Stimulated activated CD8-positive, alpha-beta memory T cell treated with anti-CD3 and anti-CD28 coated beads, Interleukin-4, amount 100 ng/mL, for 4 hours (primary cell): ENCODE measurements around the gene FBXO11.
A peak's percentile ranks its signal among the peaks of the same experiment; 100 is the strongest.
"Not testable (repeated sequence)": the region's sequence is repeated elsewhere in the genome, so short reads cannot be mapped to it uniquely, and the experiment has no call there.

Experiments
- DNase-seq, 2 donors: peaks; one replicate each; pipeline ENCODE4 v3.0.0-alpha.2; 2020; ENCODE audit warnings: low read depth in 2 of 2, low spot score in 1 of 2

Gene FBXO11

GRCh38 chr2:47906157-47907038 lies at the start of gene FBXO11:
Gene FBXO11 (minus strand): TSS chr2:47906498. CDS start chr2:47905720, 778 bp downstream.
- DNase-seq = peak; percentile 89 to 95

- DNase-seq = no peak
Measured at GRCh38 chr2:47950340-47951301, 44.3 kb upstream of the FBXO11 start.

GRCh38 chr2:47946593-47946992 lies 40.3 kb upstream of the FBXO11 start:
- DNase-seq = no peak

GRCh38 chr2:47945046-47945781 lies 38.9 kb upstream of the FBXO11 start:
- DNase-seq = no peak

GRCh38 chr2:47941936-47942335 lies 35.6 kb upstream of the FBXO11 start:
- DNase-seq = no peak

GRCh38 chr2:47937677-47938076 lies 31.4 kb upstream of the FBXO11 start:
- no peak for DNase-seq

- no peak for DNase-seq
Measured at GRCh38 chr2:47935071-47935470, 28.8 kb upstream of the FBXO11 start.

- no peak for DNase-seq
Measured at GRCh38 chr2:47918043-47918442, 11.7 kb upstream of the FBXO11 start.

- DNase-seq = no peak
Measured at GRCh38 chr2:47917276-47917961, 11.1 kb upstream of the FBXO11 start.

GRCh38 chr2:47916412-47916811 lies 10.1 kb upstream of the FBXO11 start:
- DNase-seq = no peak

- not testable (repeated sequence) for DNase-seq
Measured at GRCh38 chr2:47910662-47911061, 4.4 kb upstream of the FBXO11 start.

GRCh38 chr2:47908682-47909081 lies 2.4 kb upstream of the FBXO11 start:
- no peak for DNase-seq

- DNase-seq = no peak
Measured at GRCh38 chr2:47907039-47907781, 912 bp upstream of the FBXO11 start.

GRCh38 chr2:47905386-47906156 lies 727 bp downstream of the FBXO11 start:
- DNase-seq = peak; percentile 29 to 40

- DNase-seq = no peak
Measured at GRCh38 chr2:47903781-47904490, 2.4 kb downstream of the FBXO11 start.

GRCh38 chr2:47901892-47902291 lies 4.4 kb downstream of the FBXO11 start:
- DNase-seq = not testable (repeated sequence)

- no peak for DNase-seq
Measured at GRCh38 chr2:47900857-47901256, 5.4 kb downstream of the FBXO11 start.
